Naive thymus-derived CD4-positive, alpha-beta T cell (primary cell): Measurements from ENCODE around the gene WRAP73. TPM values are rescaled to one million over a fixed set of nuclear protein-coding genes. Genes with fewer than 3 reads are reported as not detected.
"Not testable (repeated sequence)": the region's sequence is repeated elsewhere in the genome, so short reads cannot be mapped to it uniquely, and the experiment has no call there.

Source experiments
- ATAC-seq: fragments of 150-1000 bp; cut with Tn5 transposase; 2 replicates; pipeline ENCODE4 v1.10.0; 2021; ENCODE audit warnings: mild to moderate bottlenecking, moderate library complexity
- CTCF ChIA-PET: fragments of 350-600 bp; sonication (Branson Sonifier 250); formaldehyde crosslinking; loops from one replicate; lab custom pipeline; 2021; ENCODE audit warnings: antibody characterized with exemption; lab: Charles Lee
- POLR2A ChIA-PET: fragments of 350-600 bp; sonication (Branson Sonifier 250); formaldehyde crosslinking; loops from one replicate; lab custom pipeline; 2021; ENCODE audit warnings: antibody characterized with exemption, inconsistent platforms; lab: Charles Lee
- DNase-seq, 9 donors: peaks; one replicate each; pipeline versions ENCODE4 v3.0.0 to v3.0.0-alpha.2; 2020 to 2022; ENCODE audit warnings: mixed read lengths in 1 of 9
- H3K27ac ChIP-seq: one replicate; pipeline ENCODE4 v1.7.0; 2013; ENCODE audit warnings: mild to moderate bottlenecking, low read depth, low read length, moderate library complexity
- H3K27me3 ChIP-seq, 2 donors: one replicate each; pipeline ENCODE4 v1.7.0; 2013; ENCODE audit warnings: low read length in 2 of 2, mild to moderate bottlenecking in 2 of 2, moderate library complexity in 2 of 2; ENCODE audit not compliant: control insufficient read depth in 2 of 2, insufficient read depth in 2 of 2
- H3K36me3 ChIP-seq, 3 experiments: 1 replicate in 2 of 3; 2 replicates in 1 of 3; pipeline ENCODE4 v1.7.0; 2013; ENCODE audit warnings: low read length in 3 of 3, mild to moderate bottlenecking in 3 of 3, moderate library complexity in 1 of 3; ENCODE audit not compliant: insufficient read depth in 3 of 3, control insufficient read depth in 2 of 3
- H3K4me1 ChIP-seq, 2 donors: one replicate each; pipeline ENCODE4 v1.7.0; 2013; ENCODE audit warnings: low read length in 2 of 2, mild to moderate bottlenecking in 2 of 2, moderate library complexity in 1 of 2; ENCODE audit not compliant: control insufficient read depth in 2 of 2, insufficient read depth in 2 of 2
- H3K4me3 ChIP-seq: 2 replicates; pipeline ENCODE4 v1.7.0; 2013; ENCODE audit warnings: mild to moderate bottlenecking, low read length
- H3K9me3 ChIP-seq, 3 experiments: 1 replicate in 2 of 3; 2 replicates in 1 of 3; pipeline ENCODE4 v1.7.0; 2013; ENCODE audit warnings: low read length in 3 of 3; ENCODE audit not compliant: control insufficient read depth in 2 of 3
- H3K27ac Mint-ChIP-seq, 9 donors: one replicate each; pipeline ENCODE4 v1.8.0; 2020 to 2022; ENCODE audit warnings: mixed read lengths in 9 of 9, mild to moderate bottlenecking in 8 of 9, moderate library complexity in 5 of 9, inconsistent platforms in 2 of 9
- H3K27me3 Mint-ChIP-seq, 5 donors: one replicate each; pipeline ENCODE4 v1.8.0; 2021 to 2022; ENCODE audit warnings: mixed read lengths in 5 of 5, mild to moderate bottlenecking in 1 of 5
- H3K36me3 Mint-ChIP-seq, 5 donors: one replicate each; pipeline ENCODE4 v1.8.0; 2020 to 2022; ENCODE audit warnings: mixed read lengths in 5 of 5, mild to moderate bottlenecking in 3 of 5, inconsistent platforms in 1 of 5
- H3K4me1 Mint-ChIP-seq, 7 donors: one replicate each; pipeline ENCODE4 v1.8.0; 2020 to 2022; ENCODE audit warnings: mixed read lengths in 7 of 7, mild to moderate bottlenecking in 3 of 7, inconsistent platforms in 1 of 7
- H3K4me3 Mint-ChIP-seq, 10 donors: one replicate each; pipeline ENCODE4 v1.8.0; 2020 to 2022; ENCODE audit warnings: mild to moderate bottlenecking in 10 of 10, mixed read lengths in 10 of 10, moderate library complexity in 6 of 10, inconsistent platforms in 2 of 10
- H3K9me3 Mint-ChIP-seq, 11 donors: one replicate each; pipeline ENCODE4 v1.8.0; 2020 to 2022; ENCODE audit warnings: mixed read lengths in 11 of 11, mild to moderate bottlenecking in 4 of 11, inconsistent platforms in 1 of 11, moderate library complexity in 1 of 11
- intact Hi-C, 2 donors: fragments of 100-400 bp; cut with micrococcal nuclease; formaldehyde crosslinking; loops; one replicate each; pipeline ENCODE4 v1.15.1; 2023
- polyA plus RNA-seq, 2 donors: library from polyadenylated mRNA; unstranded; fragments of 300-500 nt; fragmentation: Illumina TruSeq; gene quantifications; one replicate each; pipeline ENCODE4 v1.2.3, GENCODE V29; 2021
- total RNA-seq, 6 experiments: library from RNA in 5 of 6; stranded (reverse) in 5 of 6; gene quantifications; 1 replicate in 5 of 6; 2 replicates in 1 of 6; pipeline ENCODE4 v1.2.3 and lab custom pipeline; 2021 to 2026

WRAP73 gene
- total and polyA plus RNA-seq, 7 experiments from 2014 or later = 25.5 to 42.0 (median 36.3) TPM

DNA sequence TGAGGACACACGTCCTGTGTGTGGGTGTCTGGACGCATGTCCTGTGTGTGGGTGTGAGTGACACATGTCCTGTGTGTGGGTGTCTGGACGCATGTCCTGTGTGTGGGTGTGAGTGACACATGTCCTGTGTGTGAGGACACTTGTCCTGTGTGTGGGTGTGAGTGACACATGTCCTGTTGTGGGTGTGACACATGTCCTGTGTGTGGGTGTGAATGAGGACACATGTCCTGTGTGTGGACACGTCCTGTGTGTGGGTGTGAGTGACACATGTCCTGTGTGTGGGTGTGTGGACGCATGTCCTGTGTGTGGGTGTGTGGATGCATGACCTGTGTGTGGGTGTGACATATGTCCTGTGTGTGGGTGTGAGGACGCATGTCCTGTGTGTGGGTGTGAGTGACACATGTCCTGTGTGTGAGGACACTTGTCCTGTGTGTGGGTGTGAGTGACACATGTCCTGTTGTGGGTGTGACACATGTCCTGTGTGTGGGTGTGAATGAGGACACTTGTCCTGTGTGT, 64.5 kb downstream of the WRAP73 start:
- H3K27me3 ChIP-seq, ATAC-seq, H3K4me1 Mint-ChIP-seq, H3K4me3 ChIP-seq, H3K27me3 Mint-ChIP-seq, H3K36me3 Mint-ChIP-seq, H3K27ac Mint-ChIP-seq, H3K9me3 Mint-ChIP-seq, DNase-seq, H3K9me3 ChIP-seq, H3K36me3 ChIP-seq, CTCF ChIA-PET, H3K27ac ChIP-seq, H3K4me3 Mint-ChIP-seq, H3K4me1 ChIP-seq, POLR2A ChIA-PET: not testable (repeated sequence)
- intact Hi-C loops = loop anchor here in 1 of 2 donors (5.0 kb wide), 1 partner anchor 37 kb away; no protein-coding TSS in a partner anchor

GRCh38 chr1:3584915-3585314, 65.0 kb downstream of the WRAP73 start:
- H3K36me3 Mint-ChIP-seq = no peaks in the 10 kb centered on the region
- intact Hi-C loops = loop anchor here in 1 of 2 donors (5.0 kb wide), 1 partner anchor 37 kb away; no protein-coding TSS in a partner anchor
- Histone ChIP-seq H3K4me1 (no peaks in the 10 kb centered on the region), H3K9me3 (no peaks in the 10 kb centered on the region), H3K36me3 (no peaks in the 10 kb centered on the region), H3K27ac (no peak overlapping the region), H3K4me3 (no peak overlapping the region), H3K27me3 (no peaks in the 10 kb centered on the region)
- no peak overlapping the region for H3K27ac Mint-ChIP-seq
- peaks cover 0 to 2% (median 0%) of the 10 kb centered on the region in 11 donors for H3K9me3 Mint-ChIP-seq
- no peaks in the 10 kb centered on the region for H3K4me1 Mint-ChIP-seq
- CTCF ChIA-PET = no interaction called here
- ATAC-seq (no peak), DNase-seq (peak in 1 of 9 donors; percentile 24)
- no peaks in the 10 kb centered on the region for H3K27me3 Mint-ChIP-seq
- POLR2A ChIA-PET = no interaction called here
- no peak overlapping the region for H3K4me3 Mint-ChIP-seq

GRCh38 chr1:3583751-3584150, 66.2 kb downstream of the WRAP73 start:
- H3K4me3 Mint-ChIP-seq, H3K36me3 ChIP-seq, H3K9me3 ChIP-seq, intact Hi-C loops, H3K4me1 Mint-ChIP-seq, ATAC-seq, DNase-seq, POLR2A ChIA-PET, H3K27ac Mint-ChIP-seq, H3K27me3 Mint-ChIP-seq, H3K4me3 ChIP-seq, H3K27ac ChIP-seq, H3K4me1 ChIP-seq, H3K36me3 Mint-ChIP-seq, H3K9me3 Mint-ChIP-seq, H3K27me3 ChIP-seq: not testable (repeated sequence)
- CTCF ChIA-PET = interaction anchor here (0.7 kb wide), 1 partner anchor 38 kb away, joined by 3 read pairs; no protein-coding TSS in a partner anchor

- no peaks in the 10 kb centered on the region for H3K36me3 Mint-ChIP-seq
- Histone ChIP-seq H3K27me3 (no peaks in the 10 kb centered on the region), H3K36me3 (no peaks in the 10 kb centered on the region), H3K9me3 (no peaks in the 10 kb centered on the region), H3K4me3 (no peak overlapping the region), H3K4me1 (no peaks in the 10 kb centered on the region), H3K27ac (no peak overlapping the region)
- H3K4me1 Mint-ChIP-seq = no peaks in the 10 kb centered on the region
- intact Hi-C loops = no loop called here
- ATAC-seq (no peak), DNase-seq (no peak)
- peaks cover 0 to 2% (median 0%) of the 10 kb centered on the region in 11 donors for H3K9me3 Mint-ChIP-seq
- H3K27ac Mint-ChIP-seq = no peak overlapping the region
- H3K4me3 Mint-ChIP-seq = no peak overlapping the region
- no peaks in the 10 kb centered on the region for H3K27me3 Mint-ChIP-seq
- ChIA-PET CTCF (no interaction called here), POLR2A (no interaction called here)
Measured at GRCh38 chr1:3581296-3582036, 68.4 kb downstream of the WRAP73 start.

Other genes starting within 250 kb of the WRAP73 start
- gene ARHGEF16, start 195.4 kb downstream of the WRAP73 start, total RNA-seq = under 1 TPM in 1 of 5 experiments, not detected in 4; 0.16 TPM
- not detected for gene ARHGEF16, start 195.4 kb downstream of the WRAP73 start, polyA plus RNA-seq
- 100 to 1,000 TPM in 2 of 5 experiments, 10 to 100 TPM in 3; 14.6 to 209 (median 81.3) TPM for gene MEGF6, start 38.6 kb downstream of the WRAP73 start, total RNA-seq
- gene MEGF6, start 38.6 kb downstream of the WRAP73 start, polyA plus RNA-seq = 10 to 100 TPM in 1 of 2 donors, 1 to 10 TPM in 1; 1.9 to 10.1 TPM
- 10 to 100 TPM; 15.6 to 61.4 (median 37.8) TPM for gene TPRG1L, start 25.1 kb downstream of the WRAP73 start, total RNA-seq
- gene TPRG1L, start 25.1 kb downstream of the WRAP73 start, polyA plus RNA-seq = 10 to 100 TPM; 44.0 to 47.9 TPM
- 1 to 10 TPM in 1 of 5 experiments, under 1 TPM in 2, not detected in 2; 0.15 to 2.4 (median 0.45) TPM for gene TP73, start 2.4 kb upstream of the WRAP73 start, total RNA-seq
- gene TP73, start 2.4 kb upstream of the WRAP73 start, polyA plus RNA-seq = under 1 TPM; 0.03 to 0.15 TPM
- not detected for gene CCDC27, start 102.3 kb upstream of the WRAP73 start, total RNA-seq
- not detected for gene CCDC27, start 102.3 kb upstream of the WRAP73 start, polyA plus RNA-seq
- 1 to 10 TPM in 4 of 5 experiments, under 1 TPM in 1; 0.58 to 4.3 (median 2.3) TPM for gene SMIM1, start 122.6 kb upstream of the WRAP73 start, total RNA-seq
- gene SMIM1, start 122.6 kb upstream of the WRAP73 start, polyA plus RNA-seq = 1 to 10 TPM in 1 of 2 donors, under 1 TPM in 1; 0.75 to 3.0 TPM
- 10 to 100 TPM; 38.2 to 60.2 (median 43.9) TPM for gene LRRC47, start 146.4 kb upstream of the WRAP73 start, total RNA-seq
- gene LRRC47, start 146.4 kb upstream of the WRAP73 start, polyA plus RNA-seq = 10 to 100 TPM; 25.7 to 33.4 TPM
- gene CEP104, start 207.1 kb upstream of the WRAP73 start, total RNA-seq = 10 to 100 TPM; 33.7 to 68.0 (median 45.6) TPM
- 10 to 100 TPM; 12.7 to 15.3 TPM for gene CEP104, start 207.1 kb upstream of the WRAP73 start, polyA plus RNA-seq
- 10 to 100 TPM; 13.6 to 27.7 (median 19.2) TPM for gene DFFB, start 207.4 kb upstream of the WRAP73 start, total RNA-seq
- gene DFFB, start 207.4 kb upstream of the WRAP73 start, polyA plus RNA-seq = 10 to 100 TPM in 1 of 2 donors, 1 to 10 TPM in 1; 9.8 to 13.5 TPM